OCI-LY1 (cell line): ENCODE results near the gene RNF182.

Experiments
- H2AFZ ChIP-seq: fragments of 200-600 bp; sonication (generic), shearing (Covaris generic); 2 replicates; pipeline ENCODE4 v1.6.0; 2014; ENCODE audit warnings: antibody characterized with exemption, mild to moderate bottlenecking, low read length
- H3F3A ChIP-seq: fragments of 200-600 bp; sonication (generic), shearing (Covaris generic); 2 replicates; pipeline ENCODE4 v1.6.0; 2014; ENCODE audit warnings: mild to moderate bottlenecking, antibody characterized with exemption, low read length, moderate library complexity; ENCODE audit not compliant: insufficient read depth
- H3K27ac ChIP-seq: fragments of 200-600 bp; sonication (generic); 2 replicates; pipeline ENCODE4 v1.5.1; 2014; ENCODE audit warnings: low read length, mixed run types, mild to moderate bottlenecking, low read depth; ENCODE audit not compliant: poor library complexity, severe bottlenecking
- H3K27me3 ChIP-seq: fragments of 200-600 bp; sonication (generic); 2 replicates; pipeline ENCODE4 v1.6.0; 2014; ENCODE audit warnings: antibody characterized with exemption, mild to moderate bottlenecking, low read length, moderate library complexity; ENCODE audit not compliant: insufficient read depth
- H3K36me3 ChIP-seq: fragments of 200-600 bp; sonication (generic); 2 replicates; pipeline ENCODE4 v1.6.1; 2014; ENCODE audit warnings: mild to moderate bottlenecking, antibody characterized with exemption, low read length, moderate library complexity, mixed read lengths; ENCODE audit not compliant: insufficient read depth
- H3K4me1 ChIP-seq: fragments of 200-600 bp; sonication (generic); 2 replicates; pipeline ENCODE4 v1.5.1; 2014; ENCODE audit warnings: mild to moderate bottlenecking, low read length, moderate library complexity; ENCODE audit not compliant: insufficient read depth, severe bottlenecking
- H3K4me2 ChIP-seq: fragments of 200-600 bp; sonication (generic), shearing (Covaris generic); 2 replicates; pipeline ENCODE4 v1.6.1; 2014; ENCODE audit warnings: low read length
- H3K4me3 ChIP-seq: fragments of 200-600 bp; sonication (generic); 2 replicates; pipeline ENCODE4 v1.5.1; 2014; ENCODE audit warnings: low read length, low read depth, mild to moderate bottlenecking, mixed read lengths; ENCODE audit not compliant: poor library complexity, severe bottlenecking
- H3K79me2 ChIP-seq: fragments of 200-600 bp; shearing (Covaris generic); 2 replicates; pipeline ENCODE4 v1.6.1; 2016; ENCODE audit warnings: mixed run types, low read length, mixed read lengths; ENCODE audit not compliant: insufficient read depth
- H3K9ac ChIP-seq: fragments of 200-600 bp; sonication (generic), shearing (Covaris generic); 2 replicates; pipeline ENCODE4 v1.6.1; 2014; ENCODE audit warnings: mild to moderate bottlenecking, low read length, mixed read lengths
- H3K9me2 ChIP-seq: fragments of 200-600 bp; sonication (generic), shearing (Covaris generic); 2 replicates; pipeline ENCODE4 v1.6.1; 2014; ENCODE audit warnings: low read depth, mild to moderate bottlenecking, low read length, mixed read lengths
- H3K9me3 ChIP-seq: fragments of 200-600 bp; shearing (Covaris generic); 2 replicates; pipeline ENCODE4 v1.6.1; 2014; ENCODE audit warnings: low read length, mixed read lengths
- H4K20me1 ChIP-seq: fragments of 200-600 bp; sonication (generic), shearing (Covaris generic); 2 replicates; pipeline ENCODE4 v1.6.0; 2016; ENCODE audit warnings: mild to moderate bottlenecking, low read length; ENCODE audit not compliant: insufficient read depth
- EZH2 ChIP-seq: fragments of 200-600 bp; sonication (generic), shearing (Covaris generic); IDR thresholded peaks from 2 replicates; pipeline ENCODE4 v1.8.0; 2017; ENCODE audit warnings: borderline replicate concordance, mixed run types, mild to moderate bottlenecking, antibody characterized with exemption, low read length, moderate library complexity, mixed read lengths
- TF ChIP-seq, protein P1 (sequence below): fragments of 200-600 bp; sonication (generic), shearing (Covaris generic); IDR thresholded peaks from 2 replicates; pipeline ENCODE4 v1.5.1; 2017; ENCODE audit warnings: mild to moderate bottlenecking, antibody characterized with exemption, low read length, moderate library complexity, mixed read lengths

RNF182 gene

DNA sequence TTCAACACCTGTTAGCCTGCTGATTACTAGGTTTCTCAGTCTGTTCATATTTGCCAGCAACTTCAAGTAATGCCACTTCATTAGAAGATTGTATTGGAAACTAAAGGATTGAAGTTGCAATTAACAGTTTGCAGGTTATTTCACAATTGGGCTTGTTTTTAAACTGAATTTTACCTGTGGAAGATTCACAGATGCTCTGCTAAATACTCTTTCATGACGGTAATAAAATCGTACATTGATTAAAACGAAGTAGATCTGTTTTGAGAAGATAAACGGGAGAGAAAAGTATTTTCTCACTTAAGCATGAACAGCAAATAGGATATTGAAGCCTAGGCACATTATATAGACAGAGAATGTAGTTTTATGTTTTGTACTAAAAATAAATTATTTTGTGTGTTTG, 1.6 kb downstream of the RNF182 start:
- Histone ChIP-seq H3K79me2 (no peaks in the 10 kb centered on the region), H3K4me1 (peaks cover 5% of the 10 kb centered on the region), H3K9me2 (no peaks in the 10 kb centered on the region), H3F3A (no peaks in the 10 kb centered on the region), H3K36me3 (no peaks in the 10 kb centered on the region), H3K9ac (no peak overlapping the region), H3K4me2 (no peak overlapping the region), H2AFZ (no peak overlapping the region), H4K20me1 (no peaks in the 10 kb centered on the region), H3K27ac (no peak overlapping the region), H3K9me3 (no peaks in the 10 kb centered on the region), H3K4me3 (no peak overlapping the region), H3K27me3 (no peaks in the 10 kb centered on the region)
- TF ChIP-seq EZH2, result no peak
- TF ChIP-seq, protein P1, sequence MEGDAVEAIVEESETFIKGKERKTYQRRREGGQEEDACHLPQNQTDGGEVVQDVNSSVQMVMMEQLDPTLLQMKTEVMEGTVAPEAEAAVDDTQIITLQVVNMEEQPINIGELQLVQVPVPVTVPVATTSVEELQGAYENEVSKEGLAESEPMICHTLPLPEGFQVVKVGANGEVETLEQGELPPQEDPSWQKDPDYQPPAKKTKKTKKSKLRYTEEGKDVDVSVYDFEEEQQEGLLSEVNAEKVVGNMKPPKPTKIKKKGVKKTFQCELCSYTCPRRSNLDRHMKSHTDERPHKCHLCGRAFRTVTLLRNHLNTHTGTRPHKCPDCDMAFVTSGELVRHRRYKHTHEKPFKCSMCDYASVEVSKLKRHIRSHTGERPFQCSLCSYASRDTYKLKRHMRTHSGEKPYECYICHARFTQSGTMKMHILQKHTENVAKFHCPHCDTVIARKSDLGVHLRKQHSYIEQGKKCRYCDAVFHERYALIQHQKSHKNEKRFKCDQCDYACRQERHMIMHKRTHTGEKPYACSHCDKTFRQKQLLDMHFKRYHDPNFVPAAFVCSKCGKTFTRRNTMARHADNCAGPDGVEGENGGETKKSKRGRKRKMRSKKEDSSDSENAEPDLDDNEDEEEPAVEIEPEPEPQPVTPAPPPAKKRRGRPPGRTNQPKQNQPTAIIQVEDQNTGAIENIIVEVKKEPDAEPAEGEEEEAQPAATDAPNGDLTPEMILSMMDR, result no peak

DNA sequence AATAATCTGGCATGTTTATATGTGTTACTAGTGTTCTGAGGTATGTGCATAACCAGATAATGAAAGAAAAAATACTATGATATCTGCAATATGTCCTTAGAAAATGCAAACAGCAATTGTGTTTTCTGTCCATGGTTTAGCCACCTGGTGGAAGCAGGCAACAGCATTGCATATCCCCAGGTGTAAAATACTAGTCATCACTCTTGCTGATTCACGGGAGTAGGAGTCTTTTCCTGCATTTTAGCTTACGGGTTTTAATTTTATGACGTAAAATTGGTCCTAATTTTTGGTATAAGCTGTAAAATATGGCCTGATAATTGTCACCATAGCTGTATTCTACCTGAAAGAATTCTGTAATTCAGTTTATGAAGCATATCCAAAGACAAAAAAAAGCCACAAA, 2.5 kb downstream of the RNF182 start:
- no peaks in the 10 kb centered on the region for H3K9me3 ChIP-seq
- no peak overlapping the region for H3K9ac ChIP-seq
- H3F3A ChIP-seq, result no peaks in the 10 kb centered on the region
- H3K4me3 ChIP-seq, result no peak overlapping the region
- no peaks in the 10 kb centered on the region for H4K20me1 ChIP-seq
- H3K4me2 ChIP-seq, result no peak overlapping the region
- H3K27me3 ChIP-seq, result no peaks in the 10 kb centered on the region
- H3K27ac ChIP-seq, result no peak overlapping the region
- H3K9me2 ChIP-seq, result no peaks in the 10 kb centered on the region
- peaks cover 5% of the 10 kb centered on the region for H3K4me1 ChIP-seq
- no peaks in the 10 kb centered on the region for H3K79me2 ChIP-seq
- H2AFZ ChIP-seq, result no peak overlapping the region
- no peaks in the 10 kb centered on the region for H3K36me3 ChIP-seq
- TF ChIP-seq, protein P1, result no peak
- TF ChIP-seq EZH2, result no peak

DNA sequence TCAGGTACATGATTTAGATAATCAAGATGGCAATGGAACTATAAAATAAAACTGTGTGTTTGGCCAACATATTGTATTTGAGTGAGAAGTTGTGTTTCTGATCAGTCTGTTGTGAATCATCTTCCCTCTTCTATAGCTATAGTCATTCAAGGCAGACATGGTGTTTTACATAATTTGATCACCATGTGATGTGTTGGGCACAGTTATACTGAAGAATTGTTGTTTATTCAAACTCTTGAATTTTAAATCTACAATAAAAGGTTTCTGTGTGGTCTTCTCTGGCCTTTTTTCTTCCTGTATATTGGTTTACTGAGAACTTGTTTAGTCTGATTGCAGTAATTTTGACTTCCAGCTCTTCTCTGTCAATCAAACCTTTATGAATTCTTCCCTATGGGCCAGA, 4.4 kb downstream of the RNF182 start:
- Histone ChIP-seq H3K27ac (no peak overlapping the region), H3F3A (no peaks in the 10 kb centered on the region), H2AFZ (no peak overlapping the region), H3K36me3 (no peaks in the 10 kb centered on the region), H3K4me1 (peaks cover 5% of the 10 kb centered on the region), H3K4me3 (no peak overlapping the region), H3K79me2 (no peaks in the 10 kb centered on the region), H3K9me2 (no peaks in the 10 kb centered on the region), H3K9me3 (no peaks in the 10 kb centered on the region), H3K4me2 (no peak overlapping the region), H3K9ac (no peak overlapping the region), H3K27me3 (no peaks in the 10 kb centered on the region), H4K20me1 (no peaks in the 10 kb centered on the region)
- TF ChIP-seq, protein P1, result no peak
- no peak for TF ChIP-seq EZH2
